Immature natural killer cell (primary cell): ENCODE measurements around the gene ADAMTS9. TPM values are rescaled to one million over a fixed set of nuclear protein-coding genes. Genes with fewer than 3 reads are reported as not detected.

Experiments
- DNase-seq, 3 donors: peaks; one replicate each; pipeline ENCODE4 v3.0.0; 2022; ENCODE audit warnings: mixed read lengths in 1 of 3
- H3K27ac Mint-ChIP-seq, 6 donors: one replicate each; pipeline ENCODE4 v1.8.0; 2020; ENCODE audit warnings: mixed read lengths in 6 of 6, mild to moderate bottlenecking in 5 of 6, inconsistent platforms in 4 of 6, moderate library complexity in 3 of 6
- H3K27me3 Mint-ChIP-seq, 3 donors: one replicate each; pipeline ENCODE4 v1.8.0; 2020 to 2021; ENCODE audit warnings: low read depth in 3 of 3, mild to moderate bottlenecking in 3 of 3, mixed read lengths in 3 of 3, moderate library complexity in 3 of 3, inconsistent platforms in 1 of 3
- H3K36me3 Mint-ChIP-seq, 3 donors: one replicate each; pipeline ENCODE4 v1.8.0; 2020; ENCODE audit warnings: mixed read lengths in 3 of 3, inconsistent platforms in 2 of 3, mild to moderate bottlenecking in 2 of 3
- H3K4me1 Mint-ChIP-seq, 2 donors: one replicate each; pipeline ENCODE4 v1.8.0; 2020; ENCODE audit warnings: inconsistent platforms in 2 of 2, mild to moderate bottlenecking in 2 of 2, mixed read lengths in 2 of 2, moderate library complexity in 1 of 2
- H3K4me3 Mint-ChIP-seq, 5 donors: one replicate each; pipeline ENCODE4 v1.8.0; 2020; ENCODE audit warnings: mild to moderate bottlenecking in 5 of 5, mixed read lengths in 5 of 5, inconsistent platforms in 3 of 5, moderate library complexity in 3 of 5
- H3K9me3 Mint-ChIP-seq, 6 donors: one replicate each; pipeline ENCODE4 v1.8.0; 2020; ENCODE audit warnings: mild to moderate bottlenecking in 6 of 6, mixed read lengths in 6 of 6, inconsistent platforms in 4 of 6, moderate library complexity in 3 of 6
- polyA plus RNA-seq, 3 donors: library from polyadenylated mRNA; unstranded; fragments of 300-500 nt; fragmentation: Illumina TruSeq; gene quantifications; one replicate each; pipeline ENCODE4 v1.2.3, GENCODE V29; 2021

ADAMTS9 gene
- polyA plus RNA-seq, 3 donors from 2014 or later, result not detected

DNA sequence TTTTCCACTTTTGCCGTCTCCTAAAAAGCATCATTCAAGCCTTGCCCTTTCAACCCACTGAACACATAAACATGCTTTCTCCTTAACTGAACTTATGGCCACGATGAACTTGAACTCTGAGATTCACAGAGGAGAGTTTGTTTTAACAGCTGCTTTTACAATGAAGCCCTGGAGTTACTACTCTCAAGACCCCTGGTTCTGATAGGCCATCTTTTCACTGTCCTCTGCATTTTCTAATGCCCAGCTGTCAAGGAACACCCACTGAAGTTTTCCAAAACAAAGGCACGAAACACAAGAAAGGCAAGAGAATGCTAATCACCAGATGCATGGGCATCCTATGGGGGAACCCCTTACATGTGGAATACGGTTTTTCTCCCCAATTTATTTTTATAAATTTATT lies 100.8 kb downstream of the ADAMTS9 start:
- Mint-ChIP-seq H3K27me3 (peaks cover 0 to 4% (median 2%) of the 10 kb centered on the region in 3 donors), H3K36me3 (no peaks in the 10 kb centered on the region), H3K4me3 (no peak overlapping the region), H3K9me3 (peaks cover 0 to 33% (median 5%) of the 10 kb centered on the region in 6 donors), H3K4me1 (no peaks in the 10 kb centered on the region), H3K27ac (no peak overlapping the region)
- DNase-seq, result no peak

DNA sequence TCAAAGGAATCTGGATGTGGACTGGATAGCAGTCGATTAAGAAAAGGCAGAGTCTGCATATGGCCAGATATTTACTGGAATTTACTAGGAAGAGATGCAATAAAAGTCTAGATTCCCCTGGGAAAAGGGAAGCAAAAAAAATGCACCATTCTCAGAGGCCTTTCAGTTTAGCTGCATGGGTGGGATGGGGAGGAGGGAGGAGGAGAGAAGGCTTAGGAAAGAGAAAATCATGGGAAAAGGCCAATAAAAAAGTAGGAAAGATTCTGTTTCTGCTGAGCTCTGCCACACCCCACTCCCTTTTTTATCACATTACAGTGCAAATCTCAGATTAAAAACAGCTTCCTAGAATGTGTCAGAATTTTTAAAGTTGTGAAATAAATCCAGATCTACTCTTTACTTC lies 103.6 kb downstream of the ADAMTS9 start:
- H3K27ac Mint-ChIP-seq, result no peak overlapping the region
- H3K4me1 Mint-ChIP-seq, result no peaks in the 10 kb centered on the region
- no peak for DNase-seq
- no peaks in the 10 kb centered on the region for H3K36me3 Mint-ChIP-seq
- H3K27me3 Mint-ChIP-seq, result peaks cover 0 to 2% (median 1%) of the 10 kb centered on the region in 3 donors
- H3K4me3 Mint-ChIP-seq, result no peak overlapping the region
- H3K9me3 Mint-ChIP-seq, result peaks cover 0 to 35% (median 8%) of the 10 kb centered on the region in 6 donors

DNA sequence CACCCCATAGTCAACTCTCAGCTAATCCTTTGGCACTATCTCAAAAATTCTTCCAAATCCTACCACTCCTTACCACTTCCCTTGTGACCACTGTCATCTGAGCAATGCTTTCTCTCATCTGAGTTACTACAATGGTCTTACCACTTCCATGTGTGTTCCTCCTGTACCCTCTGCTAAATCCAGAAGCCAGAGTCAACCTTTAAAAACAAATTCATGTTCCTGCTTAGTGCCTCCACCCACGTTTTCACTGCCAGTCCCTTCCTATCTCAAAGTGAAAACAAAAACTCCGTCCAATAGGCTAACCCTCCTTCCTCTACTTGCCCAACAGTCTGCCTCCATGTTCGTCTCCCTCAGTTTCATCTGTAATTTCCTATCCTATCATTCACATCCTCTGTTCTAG lies 109.0 kb downstream of the ADAMTS9 start:
- no peak overlapping the region for H3K4me3 Mint-ChIP-seq
- no peak overlapping the region for H3K27ac Mint-ChIP-seq

DNA sequence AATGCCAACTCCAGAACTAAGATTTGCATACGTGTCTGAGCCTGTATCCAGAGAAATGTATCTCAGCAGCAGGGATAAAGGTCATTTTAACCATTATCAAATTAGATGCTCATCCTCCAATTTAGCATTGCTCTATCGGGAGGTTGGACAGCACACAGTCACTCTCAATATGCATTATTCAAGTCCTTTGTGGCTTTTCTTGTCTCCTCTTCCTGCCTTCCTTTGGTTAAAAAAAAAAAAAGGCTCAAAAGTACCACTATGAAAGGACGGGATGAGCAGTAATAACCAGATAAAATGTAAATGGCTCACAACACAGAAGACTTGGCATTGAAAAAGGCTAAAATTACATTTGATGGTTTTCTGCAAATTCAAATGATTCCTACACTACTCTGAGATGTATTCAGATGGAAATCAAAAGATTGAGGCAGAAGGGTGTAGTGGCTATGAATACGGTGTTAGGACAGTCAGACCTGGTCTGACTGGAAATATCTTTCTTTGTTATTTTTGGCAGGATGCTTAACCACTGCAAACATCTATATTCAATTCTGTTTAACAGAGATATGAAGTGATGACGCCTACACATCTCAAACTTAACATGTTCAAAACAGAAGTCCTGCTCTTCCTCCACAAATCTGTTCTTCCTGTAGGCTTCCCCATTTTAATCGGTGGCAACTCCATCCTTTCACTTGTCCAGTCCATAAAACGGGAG lies 109.6 kb downstream of the ADAMTS9 start:
- DNase-seq, result no peak
- no peak overlapping the region for H3K4me3 Mint-ChIP-seq
- H3K27ac Mint-ChIP-seq, result no peak overlapping the region
- peaks cover 0 to 17% (median 4%) of the 10 kb centered on the region in 6 donors for H3K9me3 Mint-ChIP-seq
- H3K27me3 Mint-ChIP-seq, result peaks cover 0 to 1% (median 0%) of the 10 kb centered on the region in 3 donors
- no peaks in the 10 kb centered on the region for H3K36me3 Mint-ChIP-seq
- H3K4me1 Mint-ChIP-seq, result no peaks in the 10 kb centered on the region

More for the DNA sequence above, 109.0 kb downstream of the ADAMTS9 start:
- Mint-ChIP-seq H3K4me1 (no peaks in the 10 kb centered on the region), H3K9me3 (peaks cover 0 to 19% (median 5%) of the 10 kb centered on the region in 6 donors), H3K36me3 (no peaks in the 10 kb centered on the region), H3K27me3 (peaks cover 0 to 1% (median 0%) of the 10 kb centered on the region in 3 donors)
- no peak for DNase-seq

DNA sequence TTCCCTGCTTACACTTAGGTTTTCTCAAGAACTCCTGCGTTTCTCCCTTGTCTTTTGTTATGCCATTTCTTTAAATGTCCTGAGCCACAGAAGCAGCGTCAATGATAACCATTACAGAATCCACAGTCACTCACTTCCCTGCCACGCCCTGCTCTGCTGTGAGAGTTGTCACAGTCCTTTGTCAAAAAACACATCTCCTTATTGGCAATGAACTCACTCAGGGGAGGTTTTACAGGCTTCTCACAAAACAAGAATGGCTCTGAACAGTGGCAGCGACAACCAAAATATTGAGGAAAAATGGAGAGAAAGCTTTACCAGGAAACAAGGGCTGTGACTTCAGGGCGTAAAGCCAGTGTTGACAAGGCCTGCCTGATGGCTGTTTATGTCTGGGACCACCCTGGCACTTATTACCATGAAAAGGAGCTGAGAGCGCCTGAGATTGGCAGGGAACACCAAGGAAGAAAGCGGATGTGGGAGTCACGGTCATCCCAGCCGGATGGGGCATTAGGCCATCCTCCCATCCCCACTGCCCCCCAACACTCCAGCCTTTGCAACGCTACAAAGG lies 111.5 kb downstream of the ADAMTS9 start:
- H3K36me3 Mint-ChIP-seq, result no peaks in the 10 kb centered on the region
- no peaks in the 10 kb centered on the region for H3K4me1 Mint-ChIP-seq
- peaks cover 0 to 17% (median 4%) of the 10 kb centered on the region in 6 donors for H3K9me3 Mint-ChIP-seq
- H3K4me3 Mint-ChIP-seq, result no peak overlapping the region
- H3K27me3 Mint-ChIP-seq, result no peaks in the 10 kb centered on the region
- DNase-seq, result no peak
- H3K27ac Mint-ChIP-seq, result no peak overlapping the region

DNA sequence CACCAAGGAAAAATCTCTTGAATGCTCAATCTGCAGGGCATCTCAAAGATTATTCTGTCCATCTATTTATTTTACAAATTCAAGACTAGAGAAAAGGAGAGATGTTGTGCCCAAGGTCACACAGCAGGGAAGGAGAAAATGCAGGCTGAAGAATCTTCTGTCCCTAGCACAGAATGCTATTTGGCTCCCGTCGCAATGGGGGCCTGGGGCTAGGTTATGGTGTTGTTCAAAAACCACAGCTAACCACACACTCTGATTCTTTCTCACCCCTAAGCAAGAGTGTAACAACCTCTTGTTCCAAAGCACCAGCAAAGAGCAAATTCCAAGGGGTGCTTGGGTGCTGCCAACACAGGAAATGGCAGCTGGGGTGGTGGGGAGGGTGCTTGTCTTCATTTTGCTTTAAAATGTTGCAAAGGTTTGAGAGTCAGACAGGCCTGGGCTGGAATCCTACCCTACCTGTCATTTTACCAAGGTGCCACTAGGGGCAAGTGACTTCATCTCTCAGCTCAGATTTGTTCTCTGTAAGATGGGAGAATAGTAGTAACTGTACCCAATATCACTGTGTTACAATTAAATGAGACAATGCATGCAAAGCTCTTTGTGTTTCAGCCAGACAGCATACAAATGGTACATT lies 112.5 kb downstream of the ADAMTS9 start:
- no peak for DNase-seq
- H3K4me1 Mint-ChIP-seq, result no peaks in the 10 kb centered on the region
- H3K27ac Mint-ChIP-seq, result no peak overlapping the region
- no peaks in the 10 kb centered on the region for H3K36me3 Mint-ChIP-seq
- H3K9me3 Mint-ChIP-seq, result peaks cover 0 to 17% (median 4%) of the 10 kb centered on the region in 6 donors
- H3K27me3 Mint-ChIP-seq, result no peaks in the 10 kb centered on the region
- no peak overlapping the region for H3K4me3 Mint-ChIP-seq

DNA sequence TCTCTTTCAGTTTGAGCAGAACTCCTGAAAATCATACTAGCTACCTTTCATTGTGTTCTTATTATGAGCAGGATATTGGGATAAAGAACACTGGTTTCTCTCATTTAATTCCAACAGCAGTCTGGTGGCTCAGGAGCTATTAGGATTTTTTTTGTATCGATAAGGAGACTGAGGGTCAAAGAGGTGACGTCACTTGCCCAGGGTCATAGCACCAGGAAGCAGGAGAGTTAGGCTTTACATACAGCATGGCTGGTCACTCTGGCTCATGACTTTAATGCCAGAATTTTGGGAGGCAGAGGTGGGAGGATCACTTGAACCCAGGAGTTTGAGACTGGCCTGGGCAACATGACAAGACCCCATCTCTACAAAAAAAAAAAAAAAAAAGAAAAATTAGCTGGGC lies 113.6 kb downstream of the ADAMTS9 start:
- no peaks in the 10 kb centered on the region for H3K27me3 Mint-ChIP-seq
- no peak overlapping the region for H3K4me3 Mint-ChIP-seq
- no peaks in the 10 kb centered on the region for H3K4me1 Mint-ChIP-seq
- H3K36me3 Mint-ChIP-seq, result no peaks in the 10 kb centered on the region
- DNase-seq, result no peak
- H3K9me3 Mint-ChIP-seq, result peaks cover 0 to 12% (median 5%) of the 10 kb centered on the region in 6 donors
- no peak overlapping the region for H3K27ac Mint-ChIP-seq

DNA sequence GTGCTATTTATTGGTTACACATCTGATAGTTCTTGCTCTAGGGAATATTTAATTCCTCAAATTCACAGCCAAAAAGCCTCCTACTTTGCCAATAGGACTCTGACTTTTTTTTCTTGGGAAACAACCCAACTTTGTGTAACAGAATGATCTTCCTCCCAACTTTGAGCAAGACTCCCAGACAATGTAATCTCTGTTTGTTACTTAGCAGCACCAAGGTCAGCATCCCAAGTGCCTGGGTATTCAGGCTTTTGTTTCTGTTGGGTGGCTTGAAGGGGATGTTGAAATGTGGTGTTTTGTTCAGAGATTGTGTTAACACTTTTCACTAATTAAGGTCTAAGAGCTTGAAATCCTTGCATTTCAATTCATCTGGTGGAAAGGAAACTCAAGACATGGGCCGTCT lies 115.8 kb downstream of the ADAMTS9 start:
- no peaks in the 10 kb centered on the region for H3K27me3 Mint-ChIP-seq
- DNase-seq, result no peak
- peaks cover 0 to 10% (median 4%) of the 10 kb centered on the region in 6 donors for H3K9me3 Mint-ChIP-seq
- H3K4me1 Mint-ChIP-seq, result no peaks in the 10 kb centered on the region
- H3K36me3 Mint-ChIP-seq, result no peaks in the 10 kb centered on the region
- H3K27ac Mint-ChIP-seq, result no peak overlapping the region
- no peak overlapping the region for H3K4me3 Mint-ChIP-seq

DNA sequence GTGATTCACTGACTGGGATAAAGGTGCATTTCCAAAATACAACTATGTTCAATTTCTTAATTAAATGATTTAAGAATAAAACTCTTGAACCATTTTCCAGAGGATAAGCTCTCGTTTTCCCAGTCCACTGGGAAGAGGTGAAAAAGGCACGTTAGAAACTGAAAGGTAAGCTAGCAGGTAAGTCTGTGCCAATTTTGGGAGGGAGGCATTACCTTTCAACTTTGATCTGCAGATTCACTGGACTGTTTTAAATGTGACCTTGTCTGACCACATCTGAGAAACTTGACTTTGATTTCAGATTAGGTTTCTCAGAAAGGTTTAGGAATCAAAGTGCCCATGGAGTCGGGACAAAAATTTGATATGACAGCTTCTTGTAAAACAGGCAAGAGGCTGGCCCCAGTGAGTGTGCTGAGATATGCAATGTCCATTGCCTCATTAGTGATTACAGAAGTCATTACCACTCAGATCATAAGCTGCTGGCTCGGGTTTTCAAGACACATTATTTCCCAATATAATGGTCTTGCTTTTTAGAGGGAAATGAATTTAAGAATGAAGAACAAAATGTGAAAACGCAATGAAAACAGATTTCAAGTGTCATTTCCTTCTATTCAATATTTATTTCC lies 118.8 kb downstream of the ADAMTS9 start:
- H3K36me3 Mint-ChIP-seq, result no peaks in the 10 kb centered on the region
- no peak for DNase-seq
- peaks cover 0 to under 1% (median 0%) of the 10 kb centered on the region in 3 donors for H3K27me3 Mint-ChIP-seq
- H3K9me3 Mint-ChIP-seq, result peaks cover 0 to 10% (median 1%) of the 10 kb centered on the region in 6 donors
- H3K4me1 Mint-ChIP-seq, result no peaks in the 10 kb centered on the region
- no peak overlapping the region for H3K4me3 Mint-ChIP-seq
- H3K27ac Mint-ChIP-seq, result no peak overlapping the region

DNA sequence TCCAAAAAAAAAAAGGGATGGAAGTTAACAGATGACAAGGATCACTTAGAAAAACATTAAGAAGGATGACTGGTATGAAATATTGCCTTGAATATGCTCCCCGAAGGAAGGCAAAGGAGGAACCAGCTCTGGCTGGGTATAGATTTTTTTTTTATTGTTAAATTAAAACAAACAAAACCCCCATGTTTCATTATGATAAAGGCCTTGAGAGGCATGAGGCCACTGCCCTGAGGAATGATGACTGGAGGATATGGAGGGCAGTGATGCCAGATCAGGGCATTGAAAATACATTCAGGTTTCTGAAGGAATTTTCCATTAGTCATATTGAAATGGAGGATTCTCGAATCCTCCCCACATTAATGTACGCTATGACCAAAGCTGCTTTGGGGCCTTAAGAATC lies 120.9 kb downstream of the ADAMTS9 start:
- peaks cover 0 to 2% (median 0%) of the 10 kb centered on the region in 3 donors for H3K27me3 Mint-ChIP-seq
- H3K27ac Mint-ChIP-seq, result no peak overlapping the region
- no peaks in the 10 kb centered on the region for H3K4me1 Mint-ChIP-seq
- H3K4me3 Mint-ChIP-seq, result no peak overlapping the region
- DNase-seq, result no peak
- peaks cover 0 to 6% (median 0%) of the 10 kb centered on the region in 6 donors for H3K9me3 Mint-ChIP-seq
- no peaks in the 10 kb centered on the region for H3K36me3 Mint-ChIP-seq

DNA sequence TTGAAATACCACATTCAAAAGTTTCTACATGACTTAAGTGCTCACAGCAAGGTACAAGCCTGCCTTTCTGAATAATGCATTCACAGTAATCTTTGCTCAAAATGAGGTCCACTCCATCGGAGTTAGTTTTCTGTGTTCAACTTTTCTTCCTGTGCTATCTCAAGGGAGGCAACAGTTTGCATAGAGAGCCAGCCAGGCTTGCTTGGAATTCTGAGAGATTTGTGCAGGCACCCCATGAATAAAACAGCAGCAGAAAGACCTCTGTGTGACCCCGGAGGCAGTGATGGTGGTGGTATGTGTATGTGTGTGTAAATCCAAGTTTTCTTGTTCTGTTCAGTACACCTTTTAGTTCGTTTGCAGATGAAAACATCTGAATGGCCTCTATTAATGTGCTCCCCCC lies 124.0 kb downstream of the ADAMTS9 start:
- Mint-ChIP-seq H3K9me3 (peaks cover 0 to 4% (median 0%) of the 10 kb centered on the region in 6 donors), H3K4me1 (no peaks in the 10 kb centered on the region), H3K27ac (no peak overlapping the region), H3K4me3 (no peak overlapping the region), H3K36me3 (no peaks in the 10 kb centered on the region), H3K27me3 (peaks cover 0 to 2% (median 0%) of the 10 kb centered on the region in 3 donors)
- no peak for DNase-seq

DNA sequence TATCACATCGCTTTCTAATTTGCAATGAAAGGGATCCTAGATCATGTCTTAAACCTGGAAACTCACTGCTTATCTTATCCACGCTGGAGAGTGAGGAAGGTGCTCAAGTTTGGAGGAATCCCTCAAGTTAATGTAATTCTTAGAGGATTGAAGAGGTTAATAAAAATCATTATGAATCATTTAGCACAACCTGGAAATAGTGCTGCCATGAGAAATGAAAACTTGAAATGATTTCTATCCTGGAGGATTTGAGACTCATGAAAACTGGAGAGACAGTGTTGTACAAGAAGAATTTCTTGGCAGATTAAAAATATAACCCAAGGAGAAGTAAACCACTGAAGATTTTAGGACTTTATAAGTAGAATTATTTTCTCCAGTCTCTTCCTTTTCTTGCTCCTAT lies 125.9 kb downstream of the ADAMTS9 start:
- no peak for DNase-seq
- Mint-ChIP-seq H3K4me1 (no peaks in the 10 kb centered on the region), H3K27me3 (peaks cover 0 to 2% (median 0%) of the 10 kb centered on the region in 3 donors), H3K36me3 (no peaks in the 10 kb centered on the region), H3K4me3 (no peak overlapping the region), H3K27ac (no peak overlapping the region), H3K9me3 (peaks cover 0 to 6% (median under 1%) of the 10 kb centered on the region in 6 donors)

DNA sequence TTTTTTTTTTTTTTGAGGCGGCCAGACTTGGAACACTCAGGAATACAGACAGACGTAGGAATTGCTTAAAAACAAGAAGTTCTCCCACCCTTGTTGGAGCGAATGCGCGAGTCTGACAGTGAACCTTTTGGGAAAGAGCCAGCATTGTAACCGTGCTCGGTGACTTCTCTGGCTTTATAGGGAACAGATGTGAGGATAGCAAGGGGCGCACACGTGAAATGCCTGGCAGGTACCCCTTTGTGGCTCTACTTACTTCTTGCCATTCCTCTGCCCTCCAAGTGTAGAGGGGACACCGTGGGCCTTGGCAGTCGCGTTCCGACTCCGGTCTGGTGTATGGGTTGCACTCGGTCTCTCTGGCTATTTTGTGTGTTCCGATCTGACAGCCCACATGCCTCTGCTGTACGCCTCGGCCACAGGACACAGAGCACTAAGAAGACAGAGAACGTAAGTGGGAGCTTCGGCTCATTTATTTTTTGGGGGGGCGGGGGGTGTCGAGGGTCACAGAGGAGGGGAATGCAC lies 126.4 kb downstream of the ADAMTS9 start:
- no peak for DNase-seq
- Mint-ChIP-seq H3K27me3 (peaks cover 0 to 2% (median 0%) of the 10 kb centered on the region in 3 donors), H3K27ac (no peak overlapping the region), H3K36me3 (no peaks in the 10 kb centered on the region), H3K4me1 (no peaks in the 10 kb centered on the region), H3K9me3 (peaks cover 0 to 9% (median 3%) of the 10 kb centered on the region in 6 donors), H3K4me3 (no peak overlapping the region)

DNA sequence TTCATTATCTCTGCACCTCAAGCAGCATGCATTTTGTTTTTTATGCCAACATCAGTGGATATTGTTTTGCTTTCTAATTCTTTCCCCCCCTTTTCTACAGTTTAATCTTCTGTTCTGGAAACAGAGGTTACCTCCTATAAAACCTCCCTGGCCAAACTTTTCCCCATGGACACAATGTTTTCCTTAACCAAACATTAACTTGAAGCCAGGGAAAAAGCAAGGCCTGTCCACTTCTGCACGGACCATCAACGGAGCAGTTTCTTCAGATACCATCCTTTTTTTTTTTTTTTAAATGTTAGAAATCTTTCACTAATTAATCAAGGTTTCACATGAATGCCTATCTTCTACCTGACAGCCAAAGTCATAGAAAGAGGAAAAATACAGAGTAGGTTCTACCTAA lies 127.0 kb downstream of the ADAMTS9 start:
- no peak for DNase-seq
- H3K4me3 Mint-ChIP-seq, result no peak overlapping the region
- H3K27me3 Mint-ChIP-seq, result peaks cover 0 to 2% (median 0%) of the 10 kb centered on the region in 3 donors
- peaks cover 0 to 9% (median 3%) of the 10 kb centered on the region in 6 donors for H3K9me3 Mint-ChIP-seq
- no peak overlapping the region for H3K27ac Mint-ChIP-seq
- no peaks in the 10 kb centered on the region for H3K4me1 Mint-ChIP-seq
- no peaks in the 10 kb centered on the region for H3K36me3 Mint-ChIP-seq
